HepG2 (cell line): ENCODE measurements around the gene FBLN5. TPM values are rescaled to one million over a fixed set of nuclear protein-coding genes. Genes with fewer than 3 reads are reported as not detected.

ENCODE experiments used
- ATAC-seq: fragments of 200-7000 bp; cut with Tn5 transposase; 3 replicates; pipeline ENCODE4 v1.9.1; 2020; ENCODE audit warnings: mild to moderate bottlenecking, moderate library complexity
- BruUV-seq: library from RNA; stranded (reverse); fragments of 400-500 nt; replicated peaks from 2 replicates; lab custom pipeline; 2021; lab: Mats Ljungman, UMichigan
- CTCF ChIA-PET: fragments of 300-600 bp; formaldehyde crosslinking; extraction: SDS; loops from one replicate; lab custom pipeline; 2021; ENCODE audit warnings: low total read pairs, inconsistent platforms, low intra/inter-chr PET ratio; lab: Yijun Ruan, JAX
- POLR2A ChIA-PET: fragments of 350-600 bp; sonication (Branson Sonifier 250); formaldehyde crosslinking; loops from one replicate; lab custom pipeline; 2020; ENCODE audit warnings: antibody characterized with exemption, inconsistent platforms; lab: Yijun Ruan, JAX
- DNase-seq: peaks from one replicate; pipeline ENCODE4 v3.0.0-alpha.2; 2015; ENCODE audit warnings: low spot score
- FAIRE-seq: peaks from 3 replicates; lab custom pipeline; 2011; peaks lifted over from hg19 to GRCh38; lab: Jason Lieb, UNC
- H2AFZ ChIP-seq: one replicate; pipeline ENCODE4 v1.6.1; 2011; ENCODE audit warnings: low read length, inconsistent platforms
- H3K27ac ChIP-seq: fragments of 300-600 bp; 3 replicates; pipeline ENCODE4 v1.8.0; 2011; ENCODE audit warnings: mixed run types, mild to moderate bottlenecking, mixed read lengths, low read length, inconsistent platforms; ENCODE audit not compliant: insufficient read depth; ENCODE audit errors: extremely low read length
- H3K27me3 ChIP-seq, 2 experiments: fragments of 200-600 bp in 1 of 2; 2 replicates in 1 of 2; 3 replicates in 1 of 2; pipeline versions ENCODE4 v1.6.0 to v1.8.0; 2011; ENCODE audit warnings: low read length in 2 of 2, mild to moderate bottlenecking in 2 of 2, moderate library complexity in 2 of 2, inconsistent platforms in 1 of 2; ENCODE audit not compliant: insufficient read depth in 2 of 2, control insufficient read depth in 1 of 2
- H3K36me3 ChIP-seq, 2 experiments: fragments of 200-600 bp in 1 of 2; replicated peaks in 1 of 2; 2 replicates in 1 of 2; 3 replicates in 1 of 2; pipeline versions ENCODE4 v1.5.1 to v1.8.0; 2011; ENCODE audit warnings: low read length in 2 of 2, inconsistent platforms in 1 of 2; ENCODE audit not compliant: insufficient read depth in 2 of 2, control insufficient read depth in 1 of 2
- H3K4me1 ChIP-seq: 2 replicates; pipeline ENCODE4 v1.5.1; 2012; ENCODE audit warnings: low read length, inconsistent platforms; ENCODE audit not compliant: insufficient read depth
- H3K4me2 ChIP-seq: 2 replicates; pipeline ENCODE4 v1.6.0; 2011; ENCODE audit warnings: low read depth, low read length, inconsistent platforms
- H3K4me3 ChIP-seq, 3 experiments: fragments of 200-600 bp in 1 of 3; sonication (generic), shearing (Covaris generic) in 1 of 3; replicated peaks in 1 of 3; 2 replicates each; pipeline ENCODE4 v1.5.1; 2011 to 2016; ENCODE audit warnings: low read length in 3 of 3, inconsistent platforms in 2 of 3, low read depth in 2 of 3, mild to moderate bottlenecking in 2 of 3, control low read depth in 1 of 3, mixed read lengths in 1 of 3; ENCODE audit not compliant: insufficient read depth in 1 of 3
- H3K79me2 ChIP-seq: one replicate; pipeline ENCODE4 v1.6.1; 2011; ENCODE audit warnings: low read length, inconsistent platforms; ENCODE audit not compliant: insufficient read depth
- H3K9ac ChIP-seq: 2 replicates; pipeline ENCODE4 v1.6.0; 2011; ENCODE audit warnings: mild to moderate bottlenecking, low read depth, low read length, inconsistent platforms; ENCODE audit not compliant: insufficient read depth
- H3K9me3 ChIP-seq: 2 replicates; pipeline ENCODE4 v1.5.1; 2012; ENCODE audit warnings: mild to moderate bottlenecking, low read length
- H4K20me1 ChIP-seq: 2 replicates; pipeline ENCODE4 v1.6.0; 2011; ENCODE audit warnings: inconsistent platforms, mild to moderate bottlenecking, low read length, moderate library complexity; ENCODE audit not compliant: insufficient read depth
- ASH2L ChIP-seq: fragments of 300-600, 200-600 bp; sonication (generic); IDR thresholded peaks from 2 replicates; pipeline ENCODE4 v1.7.0; 2017; ENCODE audit warnings: low read depth, mild to moderate bottlenecking, moderate library complexity, mixed read lengths, low read length; ENCODE audit not compliant: insufficient read length
- CEBPG ChIP-seq: IDR thresholded peaks from 2 replicates; pipeline ENCODE4 v1.6.1; 2016
- ELF1 ChIP-seq: sonication (generic); formaldehyde crosslinking; IDR thresholded peaks from 2 replicates; pipeline ENCODE4 v1.4.0; 2020; ENCODE audit warnings: missing genetic modification reagents
- EP300 ChIP-seq, 3 experiments: sonication (generic) in 1 of 3; formaldehyde crosslinking in 1 of 3; IDR thresholded peaks; 2 replicates each; pipeline versions ENCODE4 v1.5.1 to v1.6.1; 2011 to 2020; ENCODE audit warnings: low read depth in 2 of 3, low read length in 2 of 3, borderline replicate concordance in 1 of 3, improper control_type of control experiment in 1 of 3, mild to moderate bottlenecking in 1 of 3, missing genetic modification reagents in 1 of 3, moderate library complexity in 1 of 3
- NFIC ChIP-seq: IDR thresholded peaks from 2 replicates; pipeline ENCODE4 v1.6.1; 2012; ENCODE audit warnings: mild to moderate bottlenecking, low read length, inconsistent platforms
- RBAK ChIP-seq: sonication (generic); formaldehyde crosslinking; IDR thresholded peaks from 2 replicates; pipeline ENCODE4 v1.5.1; 2020; ENCODE audit warnings: mild to moderate bottlenecking, missing genetic modification reagents
- RXRB ChIP-seq: IDR thresholded peaks from 2 replicates; pipeline ENCODE4 v1.6.1; 2016; ENCODE audit warnings: borderline replicate concordance, missing genetic modification reagents, missing compliant biosample characterization
- SAP130 ChIP-seq: IDR thresholded peaks from 2 replicates; pipeline ENCODE4 v1.6.1; 2016; ENCODE audit warnings: low read depth
- SETDB1 ChIP-seq: sonication (generic); formaldehyde crosslinking; IDR thresholded peaks from 2 replicates; pipeline ENCODE4 v1.5.1; 2020; ENCODE audit warnings: missing genetic modification reagents, mild to moderate bottlenecking, borderline replicate concordance
- XRCC5 ChIP-seq: fragments of 200-400 bp; formaldehyde crosslinking; optimal IDR thresholded peaks from 2 replicates; pipeline ENCODE3; 2017; ENCODE audit warnings: mild to moderate bottlenecking, low read length
- ZBTB38 ChIP-seq: sonication (generic); formaldehyde crosslinking; IDR thresholded peaks from 2 replicates; pipeline ENCODE4 v1.5.1; 2020; ENCODE audit warnings: mild to moderate bottlenecking, missing genetic modification reagents
- ZBTB7B ChIP-seq: sonication (generic); formaldehyde crosslinking; IDR thresholded peaks from 2 replicates; pipeline ENCODE4 v1.4.0; 2020; ENCODE audit warnings: missing genetic modification reagents
- ZNF121 ChIP-seq: sonication (generic); formaldehyde crosslinking; IDR thresholded peaks from 2 replicates; pipeline ENCODE4 v1.5.0; 2020; ENCODE audit warnings: mild to moderate bottlenecking, missing genetic modification reagents
- ZNF24 ChIP-seq: fragments of 450-650 bp; IDR thresholded peaks from 2 replicates; pipeline ENCODE4 v1.6.1; 2017; ENCODE audit warnings: antibody characterized with exemption, mild to moderate bottlenecking
- ZSCAN9 ChIP-seq: IDR thresholded peaks from 2 replicates; pipeline ENCODE4 v1.6.1; 2016; ENCODE audit warnings: borderline replicate concordance
- WGBS: methylation state at CpG from one replicate; pipeline ENCODE4 v1.1.6; 2017; ENCODE audit warnings: low lambda C conversion rate; 5-methylcytosine and 5-hydroxymethylcytosine counted together
- in situ Hi-C: cut with HindIII; loops from 2 replicates; pipeline ENCODE4 v1.10.0; 2017; ENCODE audit warnings: low pct_unique_long_range_greater_than_20kb; ENCODE audit not compliant: extremely low pct_ligation_motif_present
- intact Hi-C: fragments of 100-400 bp; cut with micrococcal nuclease; formaldehyde crosslinking; loops from one replicate; pipeline ENCODE4 v1.10.0; 2022; ENCODE audit not compliant: unreplicated experiment
- polyA plus RNA-seq, 8 experiments: library from polyadenylated mRNA; depleted of rRNA in 3 of 8; stranded (reverse) in 7 of 8; unstranded in 1 of 8; fragments of >200 nt; fragmentation: Illumina TruSeq in 4 of 8; extraction: Trizol in 4 of 8; gene quantifications; 2 replicates each; pipeline versions ENCODE4 v1.2.1 to v1.2.3, GENCODE V29; 2011 to 2016; ENCODE audit warnings: low read depth in 4 of 8, missing spikeins in 1 of 8, mixed read lengths in 1 of 8; ENCODE audit not compliant: insufficient read depth in 1 of 8
- total RNA-seq, 5 experiments: library from RNA; depleted of rRNA; stranded (reverse); fragments of >200 nt; fragmentation: Illumina TruSeq; extraction: Trizol; gene quantifications; 2 replicates each; pipeline ENCODE4 v1.2.3, GENCODE V29; 2016; ENCODE audit warnings: low read depth in 1 of 5
- TF ChIP-seq, protein P1 (sequence below): sonication (generic); formaldehyde crosslinking; IDR thresholded peaks from 2 replicates; pipeline ENCODE4 v1.5.0; 2020; ENCODE audit warnings: mild to moderate bottlenecking, missing genetic modification reagents, moderate library complexity
- TF ChIP-seq, protein P2 (sequence below): sonication (generic); formaldehyde crosslinking; conservative IDR thresholded peaks from 2 replicates; pipeline ENCODE4 v1.4.0; 2020; ENCODE audit warnings: mild to moderate bottlenecking, missing genetic modification reagents, moderate library complexity
- TF ChIP-seq, protein P3 (sequence below): sonication (generic); formaldehyde crosslinking; IDR thresholded peaks from 2 replicates; pipeline ENCODE4 v1.8.0; 2022; ENCODE audit warnings: mild to moderate bottlenecking, missing genetic modification reagents, moderate library complexity

The FBLN5 gene
- total and polyA plus RNA-seq, 2 of the 13 experiments (the other 11 are each of a cell fraction or from before 2014, with no cell fraction given), result 0.38 to 0.77 TPM

DNA sequence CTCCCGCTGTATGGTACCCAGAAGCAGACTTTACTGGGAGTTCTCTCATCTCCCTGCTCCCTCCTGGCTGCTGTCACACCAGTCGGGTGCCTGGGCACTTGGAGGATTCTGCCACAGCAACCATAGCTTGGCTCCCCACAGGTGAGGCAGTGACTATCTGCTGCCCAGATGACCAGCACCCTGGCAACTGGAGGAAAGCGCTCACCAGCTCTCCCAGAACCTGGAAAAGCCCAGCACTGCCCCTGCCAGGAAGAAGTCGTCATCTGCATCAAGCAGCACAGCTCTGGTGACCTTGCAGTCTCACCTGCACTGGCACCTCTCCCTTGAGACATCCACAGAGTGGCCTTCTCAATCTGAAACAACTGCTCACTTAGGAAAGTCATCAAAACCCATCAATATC lies 48.3 kb downstream of the FBLN5 start (continued):
- TF ChIP-seq, protein P1, sequence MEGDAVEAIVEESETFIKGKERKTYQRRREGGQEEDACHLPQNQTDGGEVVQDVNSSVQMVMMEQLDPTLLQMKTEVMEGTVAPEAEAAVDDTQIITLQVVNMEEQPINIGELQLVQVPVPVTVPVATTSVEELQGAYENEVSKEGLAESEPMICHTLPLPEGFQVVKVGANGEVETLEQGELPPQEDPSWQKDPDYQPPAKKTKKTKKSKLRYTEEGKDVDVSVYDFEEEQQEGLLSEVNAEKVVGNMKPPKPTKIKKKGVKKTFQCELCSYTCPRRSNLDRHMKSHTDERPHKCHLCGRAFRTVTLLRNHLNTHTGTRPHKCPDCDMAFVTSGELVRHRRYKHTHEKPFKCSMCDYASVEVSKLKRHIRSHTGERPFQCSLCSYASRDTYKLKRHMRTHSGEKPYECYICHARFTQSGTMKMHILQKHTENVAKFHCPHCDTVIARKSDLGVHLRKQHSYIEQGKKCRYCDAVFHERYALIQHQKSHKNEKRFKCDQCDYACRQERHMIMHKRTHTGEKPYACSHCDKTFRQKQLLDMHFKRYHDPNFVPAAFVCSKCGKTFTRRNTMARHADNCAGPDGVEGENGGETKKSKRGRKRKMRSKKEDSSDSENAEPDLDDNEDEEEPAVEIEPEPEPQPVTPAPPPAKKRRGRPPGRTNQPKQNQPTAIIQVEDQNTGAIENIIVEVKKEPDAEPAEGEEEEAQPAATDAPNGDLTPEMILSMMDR (CRISPR knock-in tag), result peak; percentile 21; the same call in 1 of the 2 replicates
- TF ChIP-seq SAP130, result no peak

DNA sequence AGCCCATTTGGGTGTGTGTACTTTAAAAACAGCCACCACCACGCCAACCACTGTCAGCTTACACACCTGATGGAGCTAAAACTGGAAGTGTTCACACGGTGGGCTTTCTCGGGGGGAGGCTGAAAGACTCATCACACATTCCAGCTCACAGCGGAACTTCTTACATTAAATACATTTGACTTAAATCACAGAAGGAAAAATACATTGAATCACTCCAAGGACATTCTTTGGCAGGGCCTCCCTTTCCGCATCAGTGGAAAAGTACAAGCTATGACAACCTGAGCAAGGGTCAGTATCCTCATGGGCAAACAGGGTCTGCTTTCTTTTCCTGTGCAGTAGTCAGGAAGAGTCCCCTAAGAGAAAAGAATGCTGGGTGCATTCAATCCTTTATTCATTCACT lies 49.1 kb downstream of the FBLN5 start:
- ChIA-PET POLR2A (no interaction called here), CTCF (no interaction called here)
- in situ Hi-C loops, result no loop called here
- DNase-seq (peak; percentile 66), ATAC-seq (peak; percentile 78), FAIRE-seq (no peak)
- H3K27me3 ChIP-seq, result no peaks in the 10 kb centered on the region; a peak in 1 of 5 replicates
- intact Hi-C loops, result no loop called here
- H3K4me2 ChIP-seq, result peak overlapping the region; percentile 73
- no peaks in the 10 kb centered on the region for H3K9me3 ChIP-seq
- BruUV-seq, result no TSS peak
- H4K20me1 ChIP-seq, result no peaks in the 10 kb centered on the region
- no peaks in the 10 kb centered on the region for H3K36me3 ChIP-seq
- H2AFZ ChIP-seq, result peak overlapping the region; percentile 76
- 4% methylated on average over 5 of the region's 5 CpGs for WGBS
- H3K4me3 ChIP-seq, result peak overlapping the region in 2 of 3 experiments; percentile 10 to 41; a peak in 3 of 6 replicates
- H3K4me1 ChIP-seq, result peaks cover 29% of the 10 kb centered on the region
- H3K9ac ChIP-seq, result no peak overlapping the region
- no peaks in the 10 kb centered on the region for H3K79me2 ChIP-seq
- H3K27ac ChIP-seq, result peak overlapping the region; percentile 60
- TF ChIP-seq NFIC (peak; percentile 29; the same call in 1 of the 2 replicates), EP300 (IDR thresholded peaks at IDR 0.05; ENCODE audit: low read depth in 2 of 2, low read length in 2 of 2) (peak in 1 of 2 experiments; percentile 60; a peak in 1 of 4 replicates), EP300 (CRISPR knock-in tag; IDR thresholded peaks at IDR 0.05; ENCODE audit: borderline replicate concordance) (no peak), ZSCAN9 (peak; percentile 89), RXRB (peak; percentile 37), ZBTB7B (peak; percentile 58; the same call in 1 of the 2 replicates), SETDB1 (CRISPR knock-in tag) (no peak), ZNF24 (peak; percentile 95), RBAK (peak; percentile 76; the same call in 1 of the 2 replicates), CEBPG (CRISPR knock-in tag) (0 out of 2 replicates have a peak, but pooled peaks have one; percentile 5), XRCC5 (no peak), ELF1 (peak; percentile 25; the same call in 1 of the 2 replicates), ZBTB38 (CRISPR knock-in tag) (no peak), ZNF121 (CRISPR knock-in tag) (no peak), ASH2L (peak; percentile 48)
- TF ChIP-seq, protein P2, sequence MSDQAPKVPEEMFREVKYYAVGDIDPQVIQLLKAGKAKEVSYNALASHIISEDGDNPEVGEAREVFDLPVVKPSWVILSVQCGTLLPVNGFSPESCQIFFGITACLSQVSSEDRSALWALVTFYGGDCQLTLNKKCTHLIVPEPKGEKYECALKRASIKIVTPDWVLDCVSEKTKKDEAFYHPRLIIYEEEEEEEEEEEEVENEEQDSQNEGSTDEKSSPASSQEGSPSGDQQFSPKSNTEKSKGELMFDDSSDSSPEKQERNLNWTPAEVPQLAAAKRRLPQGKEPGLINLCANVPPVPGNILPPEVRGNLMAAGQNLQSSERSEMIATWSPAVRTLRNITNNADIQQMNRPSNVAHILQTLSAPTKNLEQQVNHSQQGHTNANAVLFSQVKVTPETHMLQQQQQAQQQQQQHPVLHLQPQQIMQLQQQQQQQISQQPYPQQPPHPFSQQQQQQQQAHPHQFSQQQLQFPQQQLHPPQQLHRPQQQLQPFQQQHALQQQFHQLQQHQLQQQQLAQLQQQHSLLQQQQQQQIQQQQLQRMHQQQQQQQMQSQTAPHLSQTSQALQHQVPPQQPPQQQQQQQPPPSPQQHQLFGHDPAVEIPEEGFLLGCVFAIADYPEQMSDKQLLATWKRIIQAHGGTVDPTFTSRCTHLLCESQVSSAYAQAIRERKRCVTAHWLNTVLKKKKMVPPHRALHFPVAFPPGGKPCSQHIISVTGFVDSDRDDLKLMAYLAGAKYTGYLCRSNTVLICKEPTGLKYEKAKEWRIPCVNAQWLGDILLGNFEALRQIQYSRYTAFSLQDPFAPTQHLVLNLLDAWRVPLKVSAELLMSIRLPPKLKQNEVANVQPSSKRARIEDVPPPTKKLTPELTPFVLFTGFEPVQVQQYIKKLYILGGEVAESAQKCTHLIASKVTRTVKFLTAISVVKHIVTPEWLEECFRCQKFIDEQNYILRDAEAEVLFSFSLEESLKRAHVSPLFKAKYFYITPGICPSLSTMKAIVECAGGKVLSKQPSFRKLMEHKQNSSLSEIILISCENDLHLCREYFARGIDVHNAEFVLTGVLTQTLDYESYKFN (CRISPR knock-in tag), result peak; percentile 74
- TF ChIP-seq, protein P3, sequence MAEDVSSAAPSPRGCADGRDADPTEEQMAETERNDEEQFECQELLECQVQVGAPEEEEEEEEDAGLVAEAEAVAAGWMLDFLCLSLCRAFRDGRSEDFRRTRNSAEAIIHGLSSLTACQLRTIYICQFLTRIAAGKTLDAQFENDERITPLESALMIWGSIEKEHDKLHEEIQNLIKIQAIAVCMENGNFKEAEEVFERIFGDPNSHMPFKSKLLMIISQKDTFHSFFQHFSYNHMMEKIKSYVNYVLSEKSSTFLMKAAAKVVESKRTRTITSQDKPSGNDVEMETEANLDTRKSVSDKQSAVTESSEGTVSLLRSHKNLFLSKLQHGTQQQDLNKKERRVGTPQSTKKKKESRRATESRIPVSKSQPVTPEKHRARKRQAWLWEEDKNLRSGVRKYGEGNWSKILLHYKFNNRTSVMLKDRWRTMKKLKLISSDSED (CRISPR knock-in tag), result no peak
